ENCODE data around the gene GOLGA5.
"Not testable (repeated sequence)": the region's sequence is repeated elsewhere in the genome, so short reads cannot be mapped to it uniquely, and the experiment has no call there.

Gene GOLGA5, protein sequence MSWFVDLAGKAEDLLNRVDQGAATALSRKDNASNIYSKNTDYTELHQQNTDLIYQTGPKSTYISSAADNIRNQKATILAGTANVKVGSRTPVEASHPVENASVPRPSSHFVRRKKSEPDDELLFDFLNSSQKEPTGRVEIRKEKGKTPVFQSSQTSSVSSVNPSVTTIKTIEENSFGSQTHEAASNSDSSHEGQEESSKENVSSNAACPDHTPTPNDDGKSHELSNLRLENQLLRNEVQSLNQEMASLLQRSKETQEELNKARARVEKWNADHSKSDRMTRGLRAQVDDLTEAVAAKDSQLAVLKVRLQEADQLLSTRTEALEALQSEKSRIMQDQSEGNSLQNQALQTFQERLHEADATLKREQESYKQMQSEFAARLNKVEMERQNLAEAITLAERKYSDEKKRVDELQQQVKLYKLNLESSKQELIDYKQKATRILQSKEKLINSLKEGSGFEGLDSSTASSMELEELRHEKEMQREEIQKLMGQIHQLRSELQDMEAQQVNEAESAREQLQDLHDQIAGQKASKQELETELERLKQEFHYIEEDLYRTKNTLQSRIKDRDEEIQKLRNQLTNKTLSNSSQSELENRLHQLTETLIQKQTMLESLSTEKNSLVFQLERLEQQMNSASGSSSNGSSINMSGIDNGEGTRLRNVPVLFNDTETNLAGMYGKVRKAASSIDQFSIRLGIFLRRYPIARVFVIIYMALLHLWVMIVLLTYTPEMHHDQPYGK

DNA sequence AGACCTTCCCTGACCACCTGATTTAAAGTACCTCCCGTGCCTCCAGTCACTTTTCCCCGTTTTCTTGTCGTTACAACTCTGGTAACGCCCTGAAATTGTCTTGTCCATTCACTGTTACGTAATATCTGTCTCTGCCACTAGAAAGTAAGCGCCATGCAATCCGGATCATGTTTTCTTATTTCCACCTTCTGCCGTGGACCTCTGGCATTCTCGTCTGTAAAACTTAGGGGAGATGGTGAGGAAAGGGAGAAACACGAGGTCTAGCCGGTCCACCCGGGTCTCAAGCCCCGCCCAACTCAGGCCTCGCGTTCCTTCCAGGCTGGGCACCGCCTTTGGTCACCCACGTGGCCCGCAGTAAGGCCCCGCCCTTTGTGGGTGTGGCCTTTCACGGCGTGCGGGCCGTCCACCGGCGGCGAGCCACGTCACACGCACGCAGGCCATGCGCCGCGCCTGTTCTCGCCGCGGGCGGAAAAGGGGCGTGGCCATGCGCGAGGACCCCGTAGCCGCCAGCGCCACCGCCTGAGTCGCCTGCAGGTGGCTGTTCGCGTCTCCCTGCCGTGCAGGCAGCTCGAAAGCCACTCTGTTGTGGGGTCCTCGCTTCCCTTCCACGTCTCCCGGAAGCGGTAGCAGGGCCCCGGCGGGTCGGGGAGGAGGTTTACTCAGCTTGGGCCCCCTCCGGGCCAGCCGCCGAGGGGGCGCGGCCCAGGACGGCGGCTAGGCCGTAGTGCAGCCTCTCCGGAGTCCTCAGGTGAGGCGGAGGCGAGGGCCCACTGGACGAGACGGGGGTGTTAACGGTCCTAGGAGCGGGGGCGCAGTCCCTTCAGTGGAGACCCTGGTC is at the start of gene GOLGA5:
Gene GOLGA5 (plus strand): TSS at position 597 of the 838 bp plus-strand sequence. CDS start 3,133 bp downstream, outside the sequence.
- FAIRE-seq = peak; percentile 53

DNA sequence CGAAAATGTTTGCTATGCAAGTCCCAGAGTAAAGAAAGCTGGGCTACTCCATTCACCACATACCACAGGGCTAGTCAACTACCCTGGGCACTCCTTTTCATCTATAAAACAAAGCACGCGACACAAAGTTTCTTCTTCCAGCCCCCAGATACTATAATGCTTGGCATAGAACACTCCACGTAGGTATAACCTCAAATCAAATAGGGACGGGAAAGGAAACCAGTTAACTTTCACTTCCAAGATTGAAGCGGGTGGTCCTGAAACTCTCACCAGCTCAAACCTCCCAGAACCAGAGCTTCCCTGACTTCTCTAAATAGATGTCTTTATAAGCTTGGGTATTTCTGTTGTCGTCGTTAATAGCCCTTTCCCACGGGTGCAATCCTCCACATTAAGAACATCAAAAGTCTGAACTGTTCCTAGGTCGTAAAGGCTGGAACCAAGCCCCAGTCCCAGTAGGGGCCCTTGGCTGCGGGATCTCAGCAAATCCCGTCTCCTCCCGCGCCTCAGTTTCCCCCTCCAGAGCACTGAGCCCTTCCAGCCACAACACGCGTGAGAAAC is 46.3 kb upstream of the GOLGA5 start:
- FAIRE-seq = no peak

DNA sequence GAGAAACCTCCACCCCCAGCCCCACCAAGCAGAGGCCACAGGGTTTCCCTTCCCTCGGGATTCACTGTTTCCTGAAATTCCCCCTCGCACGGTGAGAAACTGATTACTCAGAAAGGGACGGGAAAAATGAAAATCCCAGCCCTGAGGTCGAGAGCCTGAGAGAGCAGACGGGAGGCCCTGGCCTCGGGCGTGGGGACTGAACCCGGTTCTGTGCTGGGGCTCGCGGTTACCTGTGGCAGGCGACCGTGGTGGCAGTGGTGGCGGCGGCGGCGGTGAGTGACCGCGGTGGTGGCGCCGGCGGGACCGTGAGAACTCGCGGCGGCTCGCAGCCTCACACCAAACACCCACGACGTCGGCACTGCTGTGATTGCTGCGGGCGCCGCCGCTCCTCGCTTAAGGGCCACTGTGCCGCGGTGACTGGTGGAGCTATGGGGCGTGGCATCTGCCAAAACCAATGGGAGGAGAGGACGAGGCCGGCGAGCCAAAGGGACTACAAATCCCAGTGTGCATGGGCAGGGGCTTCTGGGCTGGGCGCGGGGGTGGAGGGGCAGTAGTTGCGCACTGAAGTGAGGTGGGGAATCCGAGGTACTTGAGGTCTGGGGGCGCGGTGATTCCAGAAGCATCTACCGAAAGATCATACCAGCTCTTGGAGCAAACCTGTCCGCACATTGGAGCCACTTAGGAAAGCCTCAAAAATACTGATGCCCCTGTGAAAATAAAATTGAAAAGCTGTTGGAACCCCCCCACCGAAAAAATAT is 45.7 kb upstream of the GOLGA5 start, which contains the start of gene LGMN:
Gene LGMN (minus strand): TSS at position 369 of the 758 bp plus-strand sequence. CDS start 15,841 bp downstream, outside the sequence.
- FAIRE-seq = no peak

DNA sequence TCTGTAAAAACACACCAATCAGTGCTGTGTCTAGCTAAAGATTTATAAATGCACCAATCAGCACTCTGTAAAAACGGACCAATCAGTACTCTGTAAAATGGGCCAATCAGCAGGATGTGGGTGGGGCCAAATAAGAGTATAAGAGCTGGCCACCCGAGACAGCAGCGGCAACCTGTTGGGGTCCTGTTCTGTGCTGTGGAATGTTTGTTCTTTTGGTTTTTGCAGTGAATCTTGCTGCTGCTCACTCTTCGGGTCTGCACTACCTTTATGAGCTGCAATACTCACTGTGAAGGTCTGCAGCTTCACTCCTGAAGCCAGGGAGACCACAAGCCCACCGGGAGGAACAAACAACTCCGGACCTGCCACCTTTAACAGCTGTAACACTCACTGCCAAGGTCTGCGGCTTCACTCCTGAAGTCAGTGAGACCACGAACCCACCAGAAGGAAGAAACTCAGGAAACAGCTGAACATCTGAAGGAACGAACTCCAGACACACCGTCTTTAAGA is 43.8 kb upstream of the GOLGA5 start:
- not testable (repeated sequence) for FAIRE-seq

DNA sequence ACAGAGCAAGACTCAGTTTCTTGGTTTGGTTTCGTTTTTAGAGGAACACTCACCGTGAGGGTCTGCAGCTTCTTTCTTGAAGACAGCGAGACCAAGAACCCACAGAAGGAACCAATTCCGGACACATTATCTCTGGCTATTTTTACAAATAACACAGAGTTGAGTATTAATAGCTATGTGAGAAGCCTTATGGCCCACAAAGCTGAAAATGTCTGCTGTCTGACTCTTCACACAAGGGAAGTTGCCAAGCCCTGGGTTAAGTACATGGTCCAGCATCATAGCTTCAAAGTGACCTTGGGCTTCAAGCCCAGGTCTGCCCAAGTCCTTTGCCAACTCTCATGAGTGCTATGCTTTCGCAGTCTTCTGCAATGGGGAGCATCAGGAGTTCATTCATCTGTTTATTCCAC is 43.1 kb upstream of the GOLGA5 start:
- FAIRE-seq = no peak

DNA sequence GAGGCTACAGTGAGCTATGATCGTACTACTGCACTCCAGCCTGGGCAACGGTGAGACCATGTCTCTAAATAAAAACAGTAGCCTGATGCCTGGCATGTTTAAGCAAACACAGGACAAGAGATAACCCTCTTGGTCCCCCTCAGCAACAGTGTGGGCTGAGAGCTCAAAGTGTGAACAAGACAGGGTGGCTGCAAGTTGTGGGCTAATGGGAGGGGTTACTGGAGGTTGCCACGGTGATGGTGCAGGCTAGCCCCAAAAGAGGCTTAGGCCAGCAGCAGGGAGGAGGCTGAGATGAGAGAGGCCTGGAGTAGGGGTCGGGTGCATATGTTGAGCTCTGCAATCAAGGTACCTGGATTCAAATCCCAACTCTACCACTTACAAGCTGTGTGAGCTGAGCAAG is 42.3 kb upstream of the GOLGA5 start:
- FAIRE-seq = no peak

DNA sequence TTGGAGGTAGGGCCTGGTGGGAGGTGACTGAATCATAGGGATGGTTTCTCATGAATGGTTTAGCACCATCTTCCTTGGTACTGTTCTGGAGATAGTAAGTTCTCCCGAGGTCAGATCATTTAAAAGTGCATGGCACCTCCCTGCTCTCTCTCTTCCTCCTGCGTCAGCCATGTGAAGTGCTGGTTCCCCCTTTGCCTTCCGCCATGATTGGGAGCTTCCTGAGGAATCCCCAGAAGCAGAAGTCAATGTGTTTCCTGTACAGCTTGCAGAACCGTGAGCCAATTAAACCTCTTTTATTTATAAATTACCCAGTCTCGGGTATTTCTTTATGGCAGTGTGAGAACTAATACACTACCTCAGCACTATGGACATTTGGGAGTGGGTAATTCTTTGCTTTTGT is 40.9 kb upstream of the GOLGA5 start:
- FAIRE-seq = no peak

DNA sequence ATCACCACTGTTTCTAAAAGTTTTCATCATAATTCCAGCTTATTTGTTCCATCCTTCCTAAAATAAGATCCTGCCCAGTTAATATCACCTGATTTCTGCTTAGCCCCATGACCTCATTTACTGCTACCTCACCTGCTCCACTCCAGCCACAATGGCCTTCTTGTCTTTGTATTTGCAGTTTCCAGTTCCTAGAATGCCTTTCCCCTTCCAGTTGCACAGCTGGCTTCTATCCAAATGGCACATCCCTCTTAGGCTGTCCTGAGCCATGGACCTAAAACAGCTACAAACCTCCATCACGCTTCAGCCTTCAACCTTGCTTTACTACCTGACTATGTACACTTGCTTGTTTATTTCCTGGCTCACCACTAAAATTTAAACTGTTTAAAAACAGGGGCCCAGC is 39.1 kb upstream of the GOLGA5 start:
- no peak for FAIRE-seq

DNA sequence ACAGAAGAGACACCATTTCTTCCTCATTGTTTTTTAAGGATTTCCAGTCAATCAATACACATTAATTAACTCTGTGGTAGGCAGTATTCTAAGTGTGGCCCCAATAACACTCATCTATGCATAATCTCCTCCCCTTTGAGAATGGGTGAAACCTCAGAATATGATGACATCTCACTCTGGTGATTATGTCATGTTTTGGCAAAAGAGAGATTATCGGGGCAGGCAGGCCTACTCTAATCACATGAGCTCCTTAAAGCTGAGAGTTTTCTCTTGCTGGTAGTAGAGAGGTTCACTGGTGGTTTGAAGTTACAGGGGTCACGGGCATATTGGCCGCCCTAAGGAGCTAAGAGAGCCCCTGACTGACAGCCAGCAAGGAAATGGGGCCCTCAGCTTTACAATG is 38.6 kb upstream of the GOLGA5 start:
- no peak for FAIRE-seq

DNA sequence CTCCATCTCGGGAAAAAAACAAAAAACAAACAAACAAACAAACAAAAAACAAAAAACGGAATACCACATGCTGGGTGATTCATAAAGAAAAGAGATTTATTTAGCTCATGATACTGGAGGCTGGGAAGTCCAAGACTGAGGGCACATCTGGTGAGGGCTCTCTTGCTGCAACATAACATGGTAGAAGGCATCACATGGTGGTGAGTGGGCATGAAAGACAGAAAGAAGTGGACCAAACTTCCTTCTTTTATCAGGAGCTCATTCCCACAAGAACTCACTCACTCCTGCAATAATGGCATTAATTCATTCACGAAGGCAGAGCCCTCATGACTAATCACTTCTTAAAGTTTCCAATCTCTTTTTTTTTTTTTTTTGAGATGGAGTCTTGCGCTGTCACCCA is 37.7 kb upstream of the GOLGA5 start:
- no peak for FAIRE-seq

DNA sequence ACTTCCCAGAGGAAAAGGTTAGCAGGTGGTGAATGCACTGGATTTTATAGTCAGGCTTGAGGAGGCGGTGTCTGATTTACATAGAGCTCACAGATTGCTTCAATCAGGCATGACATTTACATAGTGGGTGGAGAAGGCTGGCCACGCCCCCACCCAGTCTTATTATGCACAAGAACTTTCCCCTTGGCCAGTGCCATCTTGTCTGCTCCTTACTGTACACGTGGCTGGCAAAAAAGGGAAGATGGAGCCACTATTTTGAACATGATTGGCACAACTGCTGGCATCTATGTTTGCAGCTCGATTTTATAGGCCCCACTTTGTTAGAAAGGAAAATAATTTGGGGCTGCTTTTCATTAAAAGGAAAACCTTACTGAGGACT is 34.8 kb upstream of the GOLGA5 start:
- FAIRE-seq = no peak

DNA sequence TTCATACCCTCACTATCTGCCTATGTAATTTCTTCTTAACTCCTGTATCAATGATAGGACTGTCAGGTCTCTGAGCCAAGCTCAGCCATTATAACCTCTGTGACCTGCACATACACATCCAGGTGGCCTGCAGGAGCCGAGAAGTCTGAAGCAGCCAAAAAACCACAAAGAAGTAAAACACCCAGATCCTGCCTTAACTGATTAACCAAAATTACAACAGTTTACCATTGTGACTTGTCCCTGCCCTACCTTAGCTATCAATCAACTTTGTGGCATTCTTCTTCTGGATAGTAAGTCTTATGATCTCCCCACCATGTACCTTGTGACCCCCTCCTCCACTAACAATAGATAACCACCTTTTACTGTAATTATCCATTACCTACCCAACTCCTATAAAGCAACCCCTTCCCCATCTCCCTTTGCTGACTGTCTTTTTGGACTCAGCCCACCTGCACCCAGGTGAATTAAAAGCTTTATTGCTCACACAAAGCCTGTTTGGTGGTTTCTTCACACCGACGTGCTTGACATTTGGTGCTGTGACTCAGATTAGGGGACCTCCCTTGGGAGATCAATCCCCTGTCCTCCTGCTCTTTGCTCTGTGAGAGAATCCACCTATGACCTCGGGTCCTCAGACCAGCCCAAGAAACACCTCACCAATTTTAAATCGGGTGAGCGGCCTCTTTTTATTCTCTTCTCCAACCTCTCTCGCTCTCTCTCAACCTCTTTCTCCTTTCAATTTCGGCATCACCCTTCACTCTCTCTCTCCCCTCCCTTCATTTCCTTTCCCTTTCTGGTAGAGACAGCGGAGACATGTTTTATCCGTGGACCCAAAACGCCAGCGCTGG is 34.2 kb upstream of the GOLGA5 start:
- FAIRE-seq = no peak

DNA sequence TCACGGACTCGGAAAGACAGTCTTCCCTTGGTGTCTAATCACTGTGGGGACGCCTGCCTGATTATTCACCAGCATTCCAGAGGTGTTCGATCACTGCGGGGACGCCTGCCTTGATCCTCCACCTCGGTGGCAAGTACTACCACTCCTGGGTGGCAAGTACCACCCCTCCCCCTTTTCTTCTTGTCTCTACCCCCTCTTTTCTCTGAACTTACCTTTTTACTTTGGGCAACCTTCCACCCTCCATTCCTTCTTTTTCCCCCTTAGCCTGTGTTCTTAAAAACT is 33.6 kb upstream of the GOLGA5 start:
- FAIRE-seq = no peak

DNA sequence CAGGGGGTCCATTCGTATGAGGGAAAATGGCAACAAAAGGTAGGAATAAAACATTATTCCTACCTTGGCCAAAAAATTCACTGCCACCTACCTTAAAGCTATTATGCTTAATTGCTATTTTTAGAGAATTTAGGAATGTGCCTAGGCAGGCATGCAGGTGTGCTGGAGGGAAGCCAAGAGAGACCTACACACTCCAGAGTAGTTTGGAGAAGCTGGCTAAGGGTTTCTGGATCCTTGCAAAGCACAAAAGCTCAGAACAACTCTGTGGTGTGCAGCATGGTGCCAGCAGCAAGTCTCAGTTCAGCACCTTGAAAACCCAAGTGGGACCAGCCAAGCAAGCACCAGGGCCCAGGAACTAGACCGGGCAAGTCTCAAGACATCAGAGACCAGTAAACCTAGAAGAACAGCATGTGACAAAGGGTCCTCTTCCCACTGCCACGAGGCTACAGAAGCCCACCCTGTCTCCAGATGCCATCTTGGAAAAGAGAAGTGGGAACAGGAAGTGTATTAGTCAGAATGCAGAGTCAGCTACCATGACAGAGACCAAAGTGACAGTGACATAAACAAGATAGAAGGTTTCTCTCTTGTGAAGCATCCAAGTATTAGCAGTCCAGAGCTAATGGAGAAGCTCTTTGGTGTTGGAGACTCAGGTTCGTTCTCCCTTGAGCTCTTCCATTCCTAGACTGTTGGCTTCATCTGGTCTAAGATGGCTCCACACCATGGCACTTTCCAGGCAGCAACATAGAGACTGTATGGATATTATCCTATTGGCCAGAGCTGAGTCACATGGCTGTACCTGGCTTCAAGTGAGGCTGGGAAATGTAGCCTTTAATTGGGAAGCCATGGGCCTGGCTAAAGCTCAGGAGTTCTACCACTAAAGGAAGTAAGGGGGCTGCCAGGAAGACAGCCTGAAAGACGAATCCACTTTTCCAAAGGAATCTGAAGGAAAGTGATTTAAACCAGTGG is 30.2 kb upstream of the GOLGA5 start:
- FAIRE-seq = not testable (repeated sequence)

DNA sequence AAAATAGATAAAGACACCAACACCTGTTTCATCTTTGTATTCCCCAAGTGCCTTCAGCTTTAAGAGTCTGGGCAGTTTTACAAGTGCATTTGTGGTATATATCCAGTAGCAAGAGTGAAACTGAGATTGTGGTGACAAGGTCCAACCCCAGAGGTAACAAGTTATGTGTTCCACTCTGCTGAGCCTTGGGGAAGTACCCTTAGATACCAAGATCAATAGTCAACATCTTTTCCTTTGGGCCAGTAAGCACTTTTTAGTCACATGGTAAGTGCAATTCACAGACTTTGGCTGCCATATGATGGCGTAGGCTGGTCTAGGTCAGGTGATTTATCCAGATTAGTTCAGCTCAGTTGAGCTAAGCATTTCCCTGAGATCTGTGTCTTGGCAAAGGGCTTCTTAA is 25.9 kb upstream of the GOLGA5 start:
- peak; percentile 96 for FAIRE-seq

DNA sequence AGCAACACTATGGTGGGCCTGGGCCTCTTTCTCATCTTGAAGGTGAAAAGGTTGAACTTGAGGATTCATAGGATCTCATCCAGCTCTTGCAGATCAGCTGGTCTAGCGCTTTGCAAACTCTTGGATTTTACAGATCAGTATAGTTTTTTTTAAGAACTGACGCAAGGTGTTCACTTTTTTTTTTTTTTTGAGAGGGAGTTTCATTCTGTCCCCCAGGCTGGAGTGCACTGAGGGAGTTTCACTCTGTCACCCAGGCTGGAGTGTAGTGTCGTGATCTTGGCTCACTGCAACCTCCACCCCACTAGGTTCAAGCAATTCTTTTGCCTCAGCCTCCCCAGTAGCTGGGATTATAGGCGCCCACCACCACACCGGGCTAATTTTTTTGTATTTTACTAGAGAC is 25.3 kb upstream of the GOLGA5 start:
- no peak for FAIRE-seq

DNA sequence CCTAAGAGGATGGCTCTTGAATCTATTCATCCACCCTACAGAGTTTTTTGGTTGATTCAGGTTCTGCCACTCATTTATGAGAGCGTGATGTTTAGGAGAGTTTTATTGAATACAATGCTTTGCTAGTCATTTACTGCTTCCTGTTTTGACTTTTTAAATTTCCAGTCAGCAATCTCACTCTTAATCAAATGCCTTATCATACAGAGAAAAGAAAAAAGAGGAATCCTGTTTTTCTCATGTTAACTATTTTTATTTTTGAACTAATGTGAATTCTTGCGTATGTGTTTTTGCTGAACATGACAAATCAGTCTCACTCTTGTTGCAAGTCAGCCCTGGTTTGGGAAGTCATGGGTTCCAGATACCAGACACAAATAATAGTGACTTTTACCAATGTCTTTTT is 23.6 kb upstream of the GOLGA5 start:
- no peak for FAIRE-seq

DNA sequence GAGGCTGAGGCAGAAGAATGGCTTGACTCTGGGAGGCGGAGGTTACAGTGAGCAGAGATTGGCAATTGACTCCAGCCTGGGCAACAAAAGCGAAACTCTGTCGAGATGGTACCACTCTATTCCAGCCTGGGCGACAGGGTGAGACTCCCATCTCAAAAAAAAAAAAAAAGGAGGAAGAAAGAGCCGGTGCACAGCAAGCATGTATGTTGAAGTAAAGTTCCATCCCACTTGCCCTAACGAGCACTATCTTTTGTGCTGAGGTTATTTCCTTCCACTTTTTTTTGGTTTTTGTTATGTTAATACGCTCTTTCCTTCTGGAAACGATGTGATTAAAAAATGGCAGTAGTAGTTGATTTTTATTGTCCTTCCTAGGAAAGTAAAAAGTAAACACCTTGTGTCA is 19.5 kb upstream of the GOLGA5 start:
- no peak for FAIRE-seq

DNA sequence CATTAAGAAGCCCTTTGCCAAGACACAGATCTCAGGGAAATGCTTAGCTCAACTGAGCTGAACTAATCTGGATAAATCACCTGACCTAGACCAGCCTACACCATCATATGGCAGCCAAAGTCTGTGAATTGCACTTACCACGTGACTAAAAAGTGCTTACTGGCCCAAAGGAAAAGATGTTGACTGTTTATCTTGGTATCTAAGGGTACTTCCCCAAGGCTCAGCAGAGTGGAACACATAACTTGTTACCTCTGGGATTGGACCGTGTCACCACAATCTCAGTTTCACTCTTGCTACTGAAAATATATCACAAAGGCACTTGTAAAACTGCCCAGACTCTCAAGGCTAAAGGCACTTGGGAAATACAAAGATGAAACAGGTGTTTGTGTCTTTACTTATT is 18.8 kb upstream of the GOLGA5 start:
- not testable (repeated sequence) for FAIRE-seq
